WI38 (cell line): Measurements from ENCODE around the gene CD96.

Source experiments
- H3K4me3 ChIP-seq: 2 replicates; pipeline ENCODE4 v1.5.1; 2011; ENCODE audit warnings: low read depth, mild to moderate bottlenecking, control low read depth, low read length
- CTCF ChIP-seq: IDR thresholded peaks from 2 replicates; pipeline ENCODE4 v1.5.1; 2012; ENCODE audit warnings: low read depth, mild to moderate bottlenecking, control low read depth, low read length

CD96 gene, protein sequence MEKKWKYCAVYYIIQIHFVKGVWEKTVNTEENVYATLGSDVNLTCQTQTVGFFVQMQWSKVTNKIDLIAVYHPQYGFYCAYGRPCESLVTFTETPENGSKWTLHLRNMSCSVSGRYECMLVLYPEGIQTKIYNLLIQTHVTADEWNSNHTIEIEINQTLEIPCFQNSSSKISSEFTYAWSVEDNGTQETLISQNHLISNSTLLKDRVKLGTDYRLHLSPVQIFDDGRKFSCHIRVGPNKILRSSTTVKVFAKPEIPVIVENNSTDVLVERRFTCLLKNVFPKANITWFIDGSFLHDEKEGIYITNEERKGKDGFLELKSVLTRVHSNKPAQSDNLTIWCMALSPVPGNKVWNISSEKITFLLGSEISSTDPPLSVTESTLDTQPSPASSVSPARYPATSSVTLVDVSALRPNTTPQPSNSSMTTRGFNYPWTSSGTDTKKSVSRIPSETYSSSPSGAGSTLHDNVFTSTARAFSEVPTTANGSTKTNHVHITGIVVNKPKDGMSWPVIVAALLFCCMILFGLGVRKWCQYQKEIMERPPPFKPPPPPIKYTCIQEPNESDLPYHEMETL

GRCh38 chr3:111541911-111542483 lies at the start of gene CD96:
TSS of gene CD96 (plus strand) at chr3:111542197. CDS start at chr3:111542249, 52 bp downstream.
- no peak within 1 kb of the TSS for H3K4me3 ChIP-seq
- TF ChIP-seq CTCF, result no peak

- TF ChIP-seq CTCF, result no peak
- no peak overlapping the region for H3K4me3 ChIP-seq
Measured at GRCh38 chr3:111493276-111493675, 48.7 kb upstream of the CD96 start.

GRCh38 chr3:111496894-111497559 lies 45.0 kb upstream of the CD96 start:
- TF ChIP-seq CTCF, result no peak
- H3K4me3 ChIP-seq, result no peak overlapping the region

- no peak for TF ChIP-seq CTCF
- H3K4me3 ChIP-seq, result no peak overlapping the region
Measured at GRCh38 chr3:111498022-111498421, 44.0 kb upstream of the CD96 start.

- TF ChIP-seq CTCF, result no peak
- no peak overlapping the region for H3K4me3 ChIP-seq
Measured at GRCh38 chr3:111506435-111506834, 35.6 kb upstream of the CD96 start.

DNA sequence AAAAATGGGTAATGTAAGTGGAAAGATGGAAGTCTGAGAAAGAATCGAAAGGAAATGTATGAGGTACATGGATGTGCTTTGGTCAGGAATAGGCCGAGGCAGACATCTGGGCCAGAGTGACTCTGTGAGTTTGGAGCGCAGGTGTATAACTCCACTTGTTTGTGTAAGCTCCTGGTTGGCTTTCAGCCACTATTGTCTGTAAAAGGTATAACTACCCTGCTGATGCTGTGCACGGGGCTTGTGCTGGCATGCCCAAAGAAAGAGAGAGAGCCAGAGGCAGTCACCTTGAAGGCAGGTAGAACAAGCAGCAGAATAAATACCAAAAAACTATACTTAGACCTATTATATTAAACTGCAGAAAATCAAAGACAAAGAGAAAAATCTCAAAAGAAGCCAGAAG lies 32.7 kb upstream of the CD96 start:
- no peak for TF ChIP-seq CTCF
- no peak overlapping the region for H3K4me3 ChIP-seq

- TF ChIP-seq CTCF, result no peak
- H3K4me3 ChIP-seq, result no peak overlapping the region
Measured at GRCh38 chr3:111517801-111518200, 24.2 kb upstream of the CD96 start.
